GM12878 (cell line): Measurements from ENCODE around the gene HEXB. TPM values are rescaled to one million over a fixed set of nuclear protein-coding genes. Genes with fewer than 3 reads are reported as not detected.

Experiments
- ATAC-seq: fragments of 200-7000 bp; cut with Tn5 transposase; 3 replicates; pipeline ENCODE4 v1.9.1; 2020; ENCODE audit warnings: mild to moderate bottlenecking, moderate library complexity
- BruUV-seq: library from RNA; stranded (reverse); fragments of 400-500 nt; replicated peaks from 2 replicates; lab custom pipeline; 2021; lab: Mats Ljungman, UMichigan
- CTCF ChIA-PET: fragments of 300-600 bp; sonication (Branson Sonifier 250); formaldehyde crosslinking; extraction: SDS; loops from one replicate; lab custom pipeline; 2021; ENCODE audit warnings: inconsistent platforms; lab: Yijun Ruan, JAX
- POLR2A ChIA-PET: fragments of 350-600 bp; formaldehyde crosslinking; extraction: SDS; loops from one replicate; lab custom pipeline; 2021; ENCODE audit warnings: inconsistent platforms; lab: Charles Lee
- RAD21 ChIA-PET: fragments of 300-600 bp; sonication (Branson Sonifier 250); formaldehyde crosslinking; loops from one replicate; lab custom pipeline; 2023; ENCODE audit warnings: antibody characterized with exemption; ENCODE audit not compliant: unreplicated experiment; lab: Charles Lee
- SMC1A ChIA-PET: fragments of 300-600 bp; sonication (Branson Sonifier 250); formaldehyde crosslinking; loops from one replicate; lab custom pipeline; 2023; ENCODE audit not compliant: unreplicated experiment, uncharacterized antibody; lab: Charles Lee
- DNase-seq: peaks from one replicate; pipeline ENCODE4 v3.0.0-alpha.2; 2011; ENCODE audit warnings: low read depth, low spot score
- FAIRE-seq: peaks from 3 replicates; lab custom pipeline; 2011; peaks lifted over from hg19 to GRCh38; lab: Jason Lieb, UNC
- H2AFZ ChIP-seq: 2 replicates; pipeline ENCODE4 v1.6.0; 2011; ENCODE audit warnings: low read depth, low read length, control low read depth; ENCODE audit not compliant: control insufficient read depth
- H3K27ac ChIP-seq: 2 replicates; pipeline ENCODE4 v1.5.1; 2011; ENCODE audit warnings: control low read depth; ENCODE audit not compliant: control insufficient read depth, insufficient read depth
- H3K27me3 ChIP-seq, 2 experiments: replicated peaks in 1 of 2; 2 replicates each; pipeline versions ENCODE4 v1.6.0 to v1.6.1; 2011; ENCODE audit warnings: low read length in 1 of 2; ENCODE audit not compliant: control insufficient read depth in 2 of 2, insufficient read depth in 2 of 2
- H3K36me3 ChIP-seq, 2 experiments: 2 replicates each; pipeline ENCODE4 v1.5.1; 2011; ENCODE audit warnings: low read length in 1 of 2; ENCODE audit not compliant: control insufficient read depth in 2 of 2, insufficient read depth in 2 of 2
- H3K4me1 ChIP-seq: 2 replicates; pipeline ENCODE4 v1.6.1; 2011; ENCODE audit warnings: mild to moderate bottlenecking, low read length, moderate library complexity, mixed read lengths; ENCODE audit not compliant: control insufficient read depth, insufficient read depth
- H3K4me2 ChIP-seq: 2 replicates; pipeline ENCODE4 v1.6.0; 2011; ENCODE audit warnings: control low read depth; ENCODE audit not compliant: control insufficient read depth, insufficient read depth
- H3K4me3 ChIP-seq: fragments of 200-600 bp; sonication (generic); 2 replicates; pipeline ENCODE4 v1.5.1; 2016
- H3K79me2 ChIP-seq: 2 replicates; pipeline ENCODE4 v1.6.0; 2011; ENCODE audit warnings: low read length; ENCODE audit not compliant: control insufficient read depth, insufficient read depth
- H3K9ac ChIP-seq: 2 replicates; pipeline ENCODE4 v1.8.0; 2011; ENCODE audit warnings: low read length, control low read depth, mixed read lengths; ENCODE audit not compliant: control insufficient read depth, insufficient read depth
- H3K9me3 ChIP-seq: replicated peaks from 3 replicates; pipeline ENCODE4 v1.5.1; 2011; ENCODE audit warnings: mild to moderate bottlenecking, low read length; ENCODE audit not compliant: control insufficient read depth, insufficient read depth
- H4K20me1 ChIP-seq: 2 replicates; pipeline ENCODE4 v1.6.0; 2011; ENCODE audit not compliant: control insufficient read depth, insufficient read depth
- NR2F1 ChIP-seq: fragments of 450-650 bp; conservative IDR thresholded peaks from 2 replicates; pipeline ENCODE4 v1.6.1; 2017; ENCODE audit warnings: mild to moderate bottlenecking
- WGBS: methylation state at CpG from one replicate; pipeline ENCODE4 v1.1.6; 2016; ENCODE audit warnings: low lambda C conversion rate; ENCODE audit not compliant: insufficient replicate concordance, insufficient coverage; ENCODE audit errors: missing lambda C conversion rate; 5-methylcytosine and 5-hydroxymethylcytosine counted together
- in situ Hi-C: fragments of 300-500 bp; cut with MboI; formaldehyde crosslinking; loops from 9 replicates; pipeline ENCODE4 v1.14.3; 2018; ENCODE audit warnings: mixed read lengths
- intact Hi-C: fragments of 100-400 bp; cut with micrococcal nuclease; formaldehyde crosslinking; loops from one replicate; pipeline ENCODE4 v1.14.2; 2022; ENCODE audit not compliant: unreplicated experiment
- polyA plus RNA-seq, 11 experiments: library from polyadenylated mRNA; depleted of rRNA in 4 of 11; unstranded in 6 of 11; stranded (reverse) in 5 of 11; fragments of >200 nt; fragmentation: Nextera tagmentation in 4 of 11; fragmentation: Illumina TruSeq in 1 of 11; extraction: Ambion mirVana in 4 of 11; extraction: Trizol in 1 of 11; gene quantifications; 1 replicate in 1 of 11; 2 replicates in 10 of 11; pipeline versions ENCODE4 v1.2.1 to v1.2.3, GENCODE V29; 2011 to 2016; ENCODE audit warnings: inconsistent platforms in 2 of 11, missing spikeins in 2 of 11, low read depth in 1 of 11
- total RNA-seq, 4 experiments: library from RNA; depleted of rRNA in 3 of 4; stranded (reverse); fragments of >200 nt in 3 of 4; fragmentation: Illumina TruSeq in 1 of 4; extraction: Trizol in 1 of 4; gene quantifications; 2 replicates each; pipeline versions ENCODE4 v1.2.1 to v1.2.3, GENCODE V29; 2013 to 2021
- TF ChIP-seq, protein P1 (sequence below): fragments of 450-650 bp; formaldehyde crosslinking; IDR thresholded peaks from 2 replicates; pipeline ENCODE4 v1.5.0; 2022; ENCODE audit warnings: mild to moderate bottlenecking, missing genetic modification characterization
- TF ChIP-seq, protein P2 (sequence below): IDR thresholded peaks from 2 replicates; pipeline ENCODE4 v1.6.1; 2011; ENCODE audit warnings: low read depth, low read length, improper control_type of control experiment, borderline replicate concordance
- TF ChIP-seq, protein P3 (sequence below): fragments of 150-350 bp; IDR thresholded peaks from 2 replicates; pipeline ENCODE4 v1.6.1; 2016; ENCODE audit warnings: low read depth, low read length

The HEXB gene
- total and polyA plus RNA-seq, 10 of the 15 experiments (the other 5 are each of a cell fraction or from before 2014, with no cell fraction given): 13.5 to 76.0 (median 42.6) TPM

GRCh38 chr5:74636552-74636951, 48.5 kb upstream of the HEXB start:
- intact Hi-C loops (loop anchor here (10.0 kb wide), 1 partner anchor 952 kb away; no protein-coding TSS in a partner anchor), in situ Hi-C loops (loop anchor here (5.0 kb wide), 1 partner anchor 144 kb away; no protein-coding TSS in a partner anchor)
- H3K27me3 ChIP-seq: no peaks in the 10 kb centered on the region
- ChIA-PET SMC1A (interaction anchor here (1.2 to 5.6 kb wide), 4 partner anchors 10 to 145 kb away, joined by 3 to 40 read pairs (median 16); no protein-coding TSS in a partner anchor), RAD21 (interaction anchor here (0.9 to 1.5 kb wide), 2 partner anchors 62 to 172 kb away, joined by 3 read pairs; no protein-coding TSS in a partner anchor), CTCF (interaction anchor here (2.3 kb wide), 1 partner anchor 735 kb away, joined by 7 read pairs; no protein-coding TSS in a partner anchor), POLR2A (interaction anchor here (0.5 to 0.7 kb wide), 2 partner anchors 189 to 820 kb away, joined by 3 to 4 read pairs; no protein-coding TSS in a partner anchor)
- no peak for DNase-seq
- no peaks in the 10 kb centered on the region for H3K9me3 ChIP-seq
- BruUV-seq: no TSS peak
- peaks cover 59% of the 10 kb centered on the region for H3K79me2 ChIP-seq
- TF ChIP-seq, protein P1, sequence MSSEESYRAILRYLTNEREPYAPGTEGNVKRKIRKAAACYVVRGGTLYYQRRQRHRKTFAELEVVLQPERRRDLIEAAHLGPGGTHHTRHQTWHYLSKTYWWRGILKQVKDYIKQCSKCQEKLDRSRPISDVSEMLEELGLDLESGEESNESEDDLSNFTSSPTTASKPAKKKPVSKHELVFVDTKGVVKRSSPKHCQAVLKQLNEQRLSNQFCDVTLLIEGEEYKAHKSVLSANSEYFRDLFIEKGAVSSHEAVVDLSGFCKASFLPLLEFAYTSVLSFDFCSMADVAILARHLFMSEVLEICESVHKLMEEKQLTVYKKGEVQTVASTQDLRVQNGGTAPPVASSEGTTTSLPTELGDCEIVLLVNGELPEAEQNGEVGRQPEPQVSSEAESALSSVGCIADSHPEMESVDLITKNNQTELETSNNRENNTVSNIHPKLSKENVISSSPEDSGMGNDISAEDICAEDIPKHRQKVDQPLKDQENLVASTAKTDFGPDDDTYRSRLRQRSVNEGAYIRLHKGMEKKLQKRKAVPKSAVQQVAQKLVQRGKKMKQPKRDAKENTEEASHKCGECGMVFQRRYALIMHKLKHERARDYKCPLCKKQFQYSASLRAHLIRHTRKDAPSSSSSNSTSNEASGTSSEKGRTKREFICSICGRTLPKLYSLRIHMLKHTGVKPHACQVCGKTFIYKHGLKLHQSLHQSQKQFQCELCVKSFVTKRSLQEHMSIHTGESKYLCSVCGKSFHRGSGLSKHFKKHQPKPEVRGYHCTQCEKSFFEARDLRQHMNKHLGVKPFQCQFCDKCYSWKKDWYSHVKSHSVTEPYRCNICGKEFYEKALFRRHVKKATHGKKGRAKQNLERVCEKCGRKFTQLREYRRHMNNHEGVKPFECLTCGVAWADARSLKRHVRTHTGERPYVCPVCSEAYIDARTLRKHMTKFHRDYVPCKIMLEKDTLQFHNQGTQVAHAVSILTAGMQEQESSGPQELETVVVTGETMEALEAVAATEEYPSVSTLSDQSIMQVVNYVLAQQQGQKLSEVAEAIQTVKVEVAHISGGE (CRISPR knock-in tag): no peak
- no peak for TF ChIP-seq NR2F1
- TF ChIP-seq, protein P2, sequence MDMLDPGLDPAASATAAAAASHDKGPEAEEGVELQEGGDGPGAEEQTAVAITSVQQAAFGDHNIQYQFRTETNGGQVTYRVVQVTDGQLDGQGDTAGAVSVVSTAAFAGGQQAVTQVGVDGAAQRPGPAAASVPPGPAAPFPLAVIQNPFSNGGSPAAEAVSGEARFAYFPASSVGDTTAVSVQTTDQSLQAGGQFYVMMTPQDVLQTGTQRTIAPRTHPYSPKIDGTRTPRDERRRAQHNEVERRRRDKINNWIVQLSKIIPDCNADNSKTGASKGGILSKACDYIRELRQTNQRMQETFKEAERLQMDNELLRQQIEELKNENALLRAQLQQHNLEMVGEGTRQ: no peak
- TF ChIP-seq, protein P3, sequence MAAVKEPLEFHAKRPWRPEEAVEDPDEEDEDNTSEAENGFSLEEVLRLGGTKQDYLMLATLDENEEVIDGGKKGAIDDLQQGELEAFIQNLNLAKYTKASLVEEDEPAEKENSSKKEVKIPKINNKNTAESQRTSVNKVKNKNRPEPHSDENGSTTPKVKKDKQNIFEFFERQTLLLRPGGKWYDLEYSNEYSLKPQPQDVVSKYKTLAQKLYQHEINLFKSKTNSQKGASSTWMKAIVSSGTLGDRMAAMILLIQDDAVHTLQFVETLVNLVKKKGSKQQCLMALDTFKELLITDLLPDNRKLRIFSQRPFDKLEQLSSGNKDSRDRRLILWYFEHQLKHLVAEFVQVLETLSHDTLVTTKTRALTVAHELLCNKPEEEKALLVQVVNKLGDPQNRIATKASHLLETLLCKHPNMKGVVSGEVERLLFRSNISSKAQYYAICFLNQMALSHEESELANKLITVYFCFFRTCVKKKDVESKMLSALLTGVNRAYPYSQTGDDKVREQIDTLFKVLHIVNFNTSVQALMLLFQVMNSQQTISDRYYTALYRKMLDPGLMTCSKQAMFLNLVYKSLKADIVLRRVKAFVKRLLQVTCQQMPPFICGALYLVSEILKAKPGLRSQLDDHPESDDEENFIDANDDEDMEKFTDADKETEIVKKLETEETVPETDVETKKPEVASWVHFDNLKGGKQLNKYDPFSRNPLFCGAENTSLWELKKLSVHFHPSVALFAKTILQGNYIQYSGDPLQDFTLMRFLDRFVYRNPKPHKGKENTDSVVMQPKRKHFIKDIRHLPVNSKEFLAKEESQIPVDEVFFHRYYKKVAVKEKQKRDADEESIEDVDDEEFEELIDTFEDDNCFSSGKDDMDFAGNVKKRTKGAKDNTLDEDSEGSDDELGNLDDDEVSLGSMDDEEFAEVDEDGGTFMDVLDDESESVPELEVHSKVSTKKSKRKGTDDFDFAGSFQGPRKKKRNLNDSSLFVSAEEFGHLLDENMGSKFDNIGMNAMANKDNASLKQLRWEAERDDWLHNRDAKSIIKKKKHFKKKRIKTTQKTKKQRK: no peak
- no peak for ATAC-seq
- FAIRE-seq: no peak
- 95% methylated on average over 4 of the region's 4 CpGs for WGBS
- H3K4me1 ChIP-seq: peaks cover 28% of the 10 kb centered on the region
- H4K20me1 ChIP-seq: no peaks in the 10 kb centered on the region
- H3K36me3 ChIP-seq: peaks cover 14 to 16% of the 10 kb centered on the region in 2 experiments
- no peak overlapping the region for H3K9ac ChIP-seq
- peak overlapping the region; percentile 87; the same call in 1 of the 2 replicates for H3K4me2 ChIP-seq
- H3K27ac ChIP-seq: no peak overlapping the region
- no peak overlapping the region for H2AFZ ChIP-seq
- no peak overlapping the region for H3K4me3 ChIP-seq
